NCI-H128 (cell line): Measurements from ENCODE around the gene CCDC146.
"Not testable (repeated sequence)": the region's sequence is repeated elsewhere in the genome, so short reads cannot be mapped to it uniquely, and the experiment has no call there.

ENCODE experiments used
- DNase-seq: peaks from one replicate; lab custom pipeline; 2025; ENCODE audit not compliant: unreplicated experiment; lab: John Stamatoyannopoulos, UW

Gene CCDC146

GRCh38 chr7:77242554-77242953 lies 120.1 kb downstream of the CCDC146 start:
- no peak for DNase-seq

GRCh38 chr7:77244222-77244934 lies 122.0 kb downstream of the CCDC146 start:
- no peak for DNase-seq

GRCh38 chr7:77245015-77245755 lies 122.8 kb downstream of the CCDC146 start:
- DNase-seq: no peak

GRCh38 chr7:77246026-77246640 lies 123.7 kb downstream of the CCDC146 start:
- no peak for DNase-seq

GRCh38 chr7:77247206-77247850 lies 124.9 kb downstream of the CCDC146 start:
- DNase-seq: peak; percentile 52

GRCh38 chr7:77248154-77248553 lies 125.7 kb downstream of the CCDC146 start:
- DNase-seq: no peak

GRCh38 chr7:77252506-77252905 lies 130.1 kb downstream of the CCDC146 start:
- DNase-seq: no peak

GRCh38 chr7:77253151-77253550 lies 130.7 kb downstream of the CCDC146 start:
- DNase-seq: no peak

GRCh38 chr7:77254429-77254828 lies 132.0 kb downstream of the CCDC146 start:
- no peak for DNase-seq

- DNase-seq: no peak
Observed at GRCh38 chr7:77254915-77255314, 132.5 kb downstream of the CCDC146 start.

GRCh38 chr7:77258014-77258413 lies 135.6 kb downstream of the CCDC146 start:
- DNase-seq: no peak

GRCh38 chr7:77258593-77258992 lies 136.2 kb downstream of the CCDC146 start:
- no peak for DNase-seq

GRCh38 chr7:77262316-77262715 lies 139.9 kb downstream of the CCDC146 start:
- DNase-seq: no peak

- no peak for DNase-seq
Observed at GRCh38 chr7:77265666-77266065, 143.3 kb downstream of the CCDC146 start.

GRCh38 chr7:77266291-77266794 lies 143.9 kb downstream of the CCDC146 start:
- no peak for DNase-seq

- DNase-seq: no peak
Observed at GRCh38 chr7:77269360-77270093, 147.1 kb downstream of the CCDC146 start.

GRCh38 chr7:77270094-77270480 lies 147.7 kb downstream of the CCDC146 start:
- DNase-seq: no peak

- no peak for DNase-seq
Observed at GRCh38 chr7:77271766-77272165, 149.4 kb downstream of the CCDC146 start.

- DNase-seq: not testable (repeated sequence)
Observed at GRCh38 chr7:77275663-77276062, 153.2 kb downstream of the CCDC146 start.

- no peak for DNase-seq
Observed at GRCh38 chr7:77276120-77276519, 153.7 kb downstream of the CCDC146 start.
